Measurements from ENCODE around the gene KLHL26.
"Not testable (repeated sequence)": the region's sequence is repeated elsewhere in the genome, so short reads cannot be mapped to it uniquely, and the experiment has no call there.

Gene KLHL26

GRCh38 chr19:18600692-18601397 lies 36.0 kb upstream of the KLHL26 start:
- DNase-seq (ENCODE audit: low read depth in 2 of 2): not testable (repeated sequence)

- no peak for DNase-seq (ENCODE audit: low read depth in 2 of 2)
Observed at GRCh38 chr19:18601875-18602274, 35.0 kb upstream of the KLHL26 start.

GRCh38 chr19:18603255-18603957 lies 33.4 kb upstream of the KLHL26 start:
- no peak for DNase-seq (ENCODE audit: low read depth in 2 of 2)

GRCh38 chr19:18603958-18604819 lies 32.6 kb upstream of the KLHL26 start:
- no peak for DNase-seq (ENCODE audit: low read depth in 2 of 2)

GRCh38 chr19:18604820-18605159 lies 32.0 kb upstream of the KLHL26 start:
- no peak for DNase-seq (ENCODE audit: low read depth in 2 of 2)

- no peak for DNase-seq (ENCODE audit: low read depth in 2 of 2)
Observed at GRCh38 chr19:18605196-18605545, 31.7 kb upstream of the KLHL26 start.

GRCh38 chr19:18605546-18606280 lies 31.1 kb upstream of the KLHL26 start:
- no peak for DNase-seq (ENCODE audit: low read depth in 2 of 2)

- DNase-seq (ENCODE audit: low read depth in 2 of 2): no peak
Observed at GRCh38 chr19:18606281-18607225, 30.3 kb upstream of the KLHL26 start, which contains the start of gene CRLF1. Gene CRLF1, minus strand, starts transcription at chr19:18606799. Its CDS starts 143 bp downstream, at chr19:18606656.

GRCh38 chr19:18607226-18608101 lies 29.4 kb upstream of the KLHL26 start:
- no peak for DNase-seq (ENCODE audit: low read depth in 2 of 2)

GRCh38 chr19:18608102-18608804 lies 28.6 kb upstream of the KLHL26 start:
- DNase-seq (ENCODE audit: low read depth in 2 of 2): no peak

- DNase-seq (ENCODE audit: low read depth in 2 of 2): no peak
Observed at GRCh38 chr19:18608805-18609716, 27.8 kb upstream of the KLHL26 start.

GRCh38 chr19:18609717-18610051 lies 27.1 kb upstream of the KLHL26 start:
- DNase-seq (ENCODE audit: low read depth in 2 of 2): no peak

- no peak for DNase-seq (ENCODE audit: low read depth in 2 of 2)
Observed at GRCh38 chr19:18610245-18610555, 26.6 kb upstream of the KLHL26 start.

- DNase-seq (ENCODE audit: low read depth in 2 of 2): no peak
Observed at GRCh38 chr19:18610556-18611326, 26.1 kb upstream of the KLHL26 start.

- DNase-seq (ENCODE audit: low read depth in 2 of 2): no peak
Observed at GRCh38 chr19:18611327-18612050, 25.3 kb upstream of the KLHL26 start.

GRCh38 chr19:18612051-18612771 lies 24.6 kb upstream of the KLHL26 start:
- no peak for DNase-seq (ENCODE audit: low read depth in 2 of 2)

Measured in stimulated activated CD8-positive, alpha-beta memory T cell treated with anti-CD3 and anti-CD28 coated beads, Interleukin-2, amount 100 ng/mL, for 1 hour (primary cell).